GM12891 (cell line): ENCODE measurements around the gene MUSTN1.

Experiments
- DNase-seq: peaks from one replicate; pipeline ENCODE4 v3.0.0; 2011; ENCODE audit warnings: low spot score; ENCODE audit not compliant: insufficient read length
- FAIRE-seq: peaks from 2 replicates; lab custom pipeline; 2011; peaks lifted over from hg19 to GRCh38; lab: Jason Lieb, UNC
- PAX5 ChIP-seq: IDR thresholded peaks from 2 replicates; pipeline ENCODE4 v1.6.1; 2011; ENCODE audit warnings: low read length, moderate library complexity, mild to moderate bottlenecking; ENCODE audit not compliant: insufficient read depth, severe bottlenecking
- POLR2A ChIP-seq: IDR thresholded peaks from 2 replicates; pipeline ENCODE4 v1.6.1; 2011; ENCODE audit warnings: low read depth, low read length, control low read depth
- POLR2AphosphoS5 ChIP-seq: IDR thresholded peaks from 2 replicates; pipeline ENCODE4 v1.6.1; 2011; ENCODE audit warnings: low read depth, low read length, control low read depth
- POU2F2 ChIP-seq: IDR thresholded peaks from 2 replicates; pipeline ENCODE4 v1.6.1; 2011; ENCODE audit warnings: low read depth, mild to moderate bottlenecking, control low read depth, low read length, moderate library complexity
- SPI1 ChIP-seq: IDR thresholded peaks from 2 replicates; pipeline ENCODE4 v1.6.1; 2011; ENCODE audit warnings: low read depth, low read length, control low read depth
- TAF1 ChIP-seq: IDR thresholded peaks from 2 replicates; pipeline ENCODE4 v1.6.1; 2011; ENCODE audit warnings: low read depth, low read length, control low read depth

Gene MUSTN1

GRCh38 chr3:52873433-52874159, 38.8 kb upstream of the MUSTN1 start:
- TF ChIP-seq PAX5: no peak
- no peak for TF ChIP-seq POU2F2
- no peak for TF ChIP-seq POLR2AphosphoS5
- no peak for TF ChIP-seq POLR2A
- TF ChIP-seq SPI1: no peak
- TF ChIP-seq TAF1: no peak
- FAIRE-seq (peak; percentile 69), DNase-seq (no peak)

GRCh38 chr3:52872245-52872644, 37.4 kb upstream of the MUSTN1 start:
- FAIRE-seq (no peak), DNase-seq (no peak)
- TF ChIP-seq POLR2AphosphoS5 (no peak), POU2F2 (no peak), POLR2A (no peak), TAF1 (no peak), PAX5 (no peak), SPI1 (no peak)

DNA sequence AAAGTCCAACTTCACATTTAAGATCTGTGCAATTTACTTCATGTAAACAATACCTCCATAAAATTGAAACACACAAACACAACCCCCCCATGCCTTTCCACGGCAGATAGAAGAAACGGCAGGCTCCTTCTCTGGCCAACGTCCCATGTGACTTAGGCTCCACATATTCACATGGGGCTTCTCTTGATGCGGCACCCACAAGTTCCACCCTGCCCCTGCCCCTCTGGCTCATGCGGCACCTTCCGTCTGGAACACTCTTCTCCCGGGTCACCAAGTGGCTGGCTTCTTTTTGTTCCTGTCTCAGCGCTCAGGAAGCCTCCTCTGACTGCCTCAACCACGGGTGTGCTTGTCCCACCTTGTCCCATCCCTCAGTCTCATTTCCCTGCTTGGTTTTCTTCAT, 36.9 kb upstream of the MUSTN1 start:
- DNase-seq: no peak
- no peak for FAIRE-seq
- TF ChIP-seq SPI1: no peak
- no peak for TF ChIP-seq POU2F2
- TF ChIP-seq POLR2AphosphoS5: no peak
- no peak for TF ChIP-seq PAX5
- TF ChIP-seq TAF1: no peak
- no peak for TF ChIP-seq POLR2A

DNA sequence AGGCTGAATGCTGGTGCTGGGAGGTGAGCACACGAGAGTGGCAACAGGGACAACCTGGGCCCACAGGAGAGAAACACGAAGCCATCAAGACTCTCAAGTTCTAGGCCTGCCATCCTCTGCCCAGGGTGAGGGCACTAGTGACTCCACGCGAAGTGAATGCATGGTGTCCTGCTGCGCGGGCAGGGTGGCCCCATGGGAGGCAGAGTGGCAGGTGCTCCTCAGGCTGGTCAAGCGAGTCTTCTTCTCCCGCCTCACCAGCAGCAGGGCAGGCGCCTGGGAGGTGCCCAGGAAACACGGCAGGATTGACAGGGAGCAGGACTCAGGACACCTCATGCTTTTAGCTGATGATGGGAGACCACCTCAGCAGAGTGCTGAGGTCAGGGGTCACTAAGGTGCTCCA, 35.7 kb upstream of the MUSTN1 start:
- TF ChIP-seq POLR2AphosphoS5: no peak
- no peak for TF ChIP-seq PAX5
- no peak for TF ChIP-seq POU2F2
- no peak for TF ChIP-seq TAF1
- TF ChIP-seq SPI1: no peak
- no peak for TF ChIP-seq POLR2A
- no peak for DNase-seq
- no peak for FAIRE-seq

GRCh38 chr3:52866427-52866826, 31.6 kb upstream of the MUSTN1 start:
- FAIRE-seq (no peak), DNase-seq (no peak)
- TF ChIP-seq POU2F2: no peak
- TF ChIP-seq TAF1: no peak
- no peak for TF ChIP-seq POLR2A
- TF ChIP-seq SPI1: no peak
- no peak for TF ChIP-seq POLR2AphosphoS5
- TF ChIP-seq PAX5: no peak

DNA sequence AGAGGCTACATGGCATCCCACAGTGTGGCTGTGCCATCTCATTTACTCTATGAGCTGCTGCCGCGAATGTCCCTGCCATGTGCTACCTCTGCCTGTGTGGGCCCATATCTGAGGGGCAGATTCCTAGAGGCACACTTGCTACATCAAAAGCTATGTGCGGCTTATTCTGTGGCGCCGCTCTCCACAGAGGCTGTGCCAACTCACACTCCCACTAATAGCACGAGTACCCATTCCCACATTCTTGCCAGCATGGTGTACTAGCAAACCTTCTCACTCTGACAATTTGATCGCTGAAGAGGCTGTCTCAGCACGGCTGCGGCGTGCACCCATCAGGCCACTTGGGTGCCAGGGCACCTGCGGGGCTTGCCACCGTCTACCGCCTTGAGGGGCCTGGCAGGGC, 31.2 kb upstream of the MUSTN1 start:
- DNase-seq (no peak), FAIRE-seq (no peak)
- TF ChIP-seq POLR2AphosphoS5 (no peak), TAF1 (no peak)

- no peak for TF ChIP-seq POU2F2
- no peak for TF ChIP-seq POLR2A
- no peak for TF ChIP-seq SPI1
- TF ChIP-seq TAF1: no peak
- TF ChIP-seq POLR2AphosphoS5: no peak
- TF ChIP-seq PAX5: no peak
- DNase-seq (no peak), FAIRE-seq (no peak)
These were observed 25.6 kb upstream of the MUSTN1 start for GRCh38 chr3:52860424-52860768.

DNA sequence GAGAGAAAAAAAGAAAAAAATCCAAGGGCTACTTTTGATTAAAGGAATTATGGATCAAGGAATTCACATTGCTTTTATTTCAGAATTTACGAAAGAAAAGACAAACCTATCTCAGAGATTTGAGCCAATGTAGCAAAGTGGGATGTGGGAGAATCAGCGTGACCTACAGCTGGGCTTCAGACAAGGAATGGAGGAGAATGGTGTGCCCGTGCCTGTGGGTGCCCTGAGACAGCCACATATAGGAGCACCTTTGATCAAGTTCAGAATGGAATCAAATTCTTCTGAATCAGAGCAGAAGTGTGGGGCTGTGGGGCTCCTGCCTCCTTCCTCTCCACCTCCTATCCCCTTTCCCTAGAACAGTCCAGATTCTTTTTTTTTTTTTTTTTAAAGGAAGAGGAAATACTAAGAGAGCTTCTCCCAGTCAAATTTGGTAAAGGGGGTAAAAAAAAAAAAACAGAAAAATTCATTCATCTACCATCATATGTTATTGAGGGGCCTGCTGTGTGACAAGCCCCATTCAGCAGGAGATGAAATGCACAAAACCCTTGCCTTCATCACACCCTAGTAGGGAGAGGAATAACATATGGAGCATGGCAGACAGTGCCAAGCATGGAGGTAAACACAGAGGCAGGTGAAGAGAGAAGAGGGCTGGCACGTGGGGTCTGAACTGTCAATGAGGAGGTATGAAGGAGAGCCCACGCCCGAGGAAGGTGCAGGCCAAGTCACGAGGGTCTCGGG, 25.0 kb upstream of the MUSTN1 start:
- no peak for TF ChIP-seq PAX5
- no peak for TF ChIP-seq SPI1
- no peak for TF ChIP-seq TAF1
- no peak for TF ChIP-seq POU2F2
- TF ChIP-seq POLR2AphosphoS5: no peak
- no peak for TF ChIP-seq POLR2A
- FAIRE-seq (no peak), DNase-seq (no peak)

DNA sequence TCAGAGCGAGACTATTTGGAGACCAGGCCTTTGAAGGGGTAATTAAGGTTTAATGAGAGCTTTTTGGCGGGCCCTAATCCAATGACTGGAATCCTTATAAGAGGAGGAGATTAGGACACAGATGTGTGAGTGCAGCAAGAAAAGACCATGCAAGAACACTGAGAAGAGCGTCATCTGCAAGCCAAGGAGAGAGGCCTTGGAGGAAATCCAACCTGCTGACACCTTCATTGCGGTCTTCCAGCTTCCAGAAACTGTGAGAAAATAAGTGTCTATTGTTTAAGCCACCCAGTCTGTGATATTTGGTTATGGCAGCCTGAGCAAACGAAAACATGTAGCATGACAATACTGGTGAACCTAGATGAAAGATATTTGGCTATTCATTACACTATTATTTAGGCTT, 23.0 kb upstream of the MUSTN1 start:
- FAIRE-seq (no peak), DNase-seq (no peak)
- TF ChIP-seq POU2F2 (no peak), POLR2A (no peak), SPI1 (no peak), POLR2AphosphoS5 (no peak), PAX5 (no peak), TAF1 (no peak)

DNA sequence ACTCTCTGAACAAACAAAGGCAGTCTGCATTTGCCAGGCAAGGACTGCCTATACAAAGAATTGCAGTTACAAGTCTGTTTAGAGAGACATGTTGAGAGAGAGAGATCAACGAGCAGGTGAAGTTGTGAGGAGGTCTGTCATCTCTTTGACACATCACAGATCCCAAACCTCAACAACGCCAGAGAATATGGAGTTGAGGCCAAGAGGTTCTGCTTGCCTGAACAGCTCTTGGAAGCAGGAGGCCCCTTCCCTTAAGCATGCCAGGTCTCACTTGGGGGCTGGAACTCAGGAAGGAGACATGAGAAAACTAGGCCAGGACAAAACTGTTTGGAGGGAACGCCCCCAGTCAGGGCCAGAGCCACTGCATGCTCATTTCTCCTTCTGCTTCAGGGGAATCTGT, 22.3 kb upstream of the MUSTN1 start:
- FAIRE-seq: no peak
- TF ChIP-seq POLR2A: no peak
- no peak for TF ChIP-seq TAF1
- no peak for TF ChIP-seq PAX5
- no peak for TF ChIP-seq POU2F2
- TF ChIP-seq SPI1: no peak
- TF ChIP-seq POLR2AphosphoS5: no peak
- DNase-seq: no peak
